Measurements from ENCODE around the gene SH2D3A. TPM values are rescaled to one million over a fixed set of nuclear protein-coding genes. Genes with fewer than 3 reads are reported as not detected.

Gene SH2D3A
- total and polyA plus RNA-seq, 8 donors, result 10.1 to 33.0 (median 14.2) TPM

DNA sequence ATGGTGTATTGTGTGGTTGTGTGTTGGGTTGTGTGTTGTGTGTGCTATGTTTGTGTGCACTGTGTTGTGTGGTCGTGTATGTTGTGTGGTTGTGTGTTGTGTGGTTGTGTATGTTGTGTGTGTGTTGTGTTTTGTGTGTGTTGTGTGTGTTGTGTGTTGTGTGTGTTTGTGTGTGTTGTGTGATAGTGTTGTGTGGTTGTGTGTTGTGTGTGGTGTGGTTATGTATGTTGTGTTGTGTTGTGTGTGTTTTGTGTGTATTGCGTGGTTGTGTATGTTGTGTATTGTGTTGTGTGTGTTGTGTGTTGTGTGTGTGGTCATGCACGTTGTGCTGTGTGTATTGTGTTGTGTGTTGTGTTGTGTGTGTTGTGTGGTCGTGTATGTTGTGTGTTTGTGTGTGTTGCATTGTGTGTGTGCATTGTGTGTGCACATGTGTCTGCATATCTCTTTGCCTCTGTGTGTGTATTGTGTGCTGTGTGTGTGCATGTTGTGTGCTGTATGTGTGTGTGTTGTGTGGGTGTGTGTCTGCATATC is 49.7 kb downstream of the SH2D3A start:
- no peak overlapping the region for H3K27ac ChIP-seq
- FAIRE-seq, result no peak
- H3K4me3 ChIP-seq, result no peak overlapping the region
- intact Hi-C loops (cut with DNase I), result no loop called here
- H3K4me1 ChIP-seq, result peaks cover under 1 to 18% (median 5%) of the 10 kb centered on the region in 3 donors
- H3K27me3 ChIP-seq, result no peaks in the 10 kb centered on the region
- no peak for ATAC-seq
- no peaks in the 10 kb centered on the region for H3K9me3 ChIP-seq
- TF ChIP-seq, protein P1, sequence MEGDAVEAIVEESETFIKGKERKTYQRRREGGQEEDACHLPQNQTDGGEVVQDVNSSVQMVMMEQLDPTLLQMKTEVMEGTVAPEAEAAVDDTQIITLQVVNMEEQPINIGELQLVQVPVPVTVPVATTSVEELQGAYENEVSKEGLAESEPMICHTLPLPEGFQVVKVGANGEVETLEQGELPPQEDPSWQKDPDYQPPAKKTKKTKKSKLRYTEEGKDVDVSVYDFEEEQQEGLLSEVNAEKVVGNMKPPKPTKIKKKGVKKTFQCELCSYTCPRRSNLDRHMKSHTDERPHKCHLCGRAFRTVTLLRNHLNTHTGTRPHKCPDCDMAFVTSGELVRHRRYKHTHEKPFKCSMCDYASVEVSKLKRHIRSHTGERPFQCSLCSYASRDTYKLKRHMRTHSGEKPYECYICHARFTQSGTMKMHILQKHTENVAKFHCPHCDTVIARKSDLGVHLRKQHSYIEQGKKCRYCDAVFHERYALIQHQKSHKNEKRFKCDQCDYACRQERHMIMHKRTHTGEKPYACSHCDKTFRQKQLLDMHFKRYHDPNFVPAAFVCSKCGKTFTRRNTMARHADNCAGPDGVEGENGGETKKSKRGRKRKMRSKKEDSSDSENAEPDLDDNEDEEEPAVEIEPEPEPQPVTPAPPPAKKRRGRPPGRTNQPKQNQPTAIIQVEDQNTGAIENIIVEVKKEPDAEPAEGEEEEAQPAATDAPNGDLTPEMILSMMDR (IDR thresholded peaks at IDR 0.05), result no peak
- H3K36me3 ChIP-seq, result peaks cover 0 to 3% (median 0%) of the 10 kb centered on the region in 3 donors
- WGBS, 2 donors, result 53 to 71% methylated on average over 4 of the region's 4 CpGs
- DNase-seq, result no peak

DNA sequence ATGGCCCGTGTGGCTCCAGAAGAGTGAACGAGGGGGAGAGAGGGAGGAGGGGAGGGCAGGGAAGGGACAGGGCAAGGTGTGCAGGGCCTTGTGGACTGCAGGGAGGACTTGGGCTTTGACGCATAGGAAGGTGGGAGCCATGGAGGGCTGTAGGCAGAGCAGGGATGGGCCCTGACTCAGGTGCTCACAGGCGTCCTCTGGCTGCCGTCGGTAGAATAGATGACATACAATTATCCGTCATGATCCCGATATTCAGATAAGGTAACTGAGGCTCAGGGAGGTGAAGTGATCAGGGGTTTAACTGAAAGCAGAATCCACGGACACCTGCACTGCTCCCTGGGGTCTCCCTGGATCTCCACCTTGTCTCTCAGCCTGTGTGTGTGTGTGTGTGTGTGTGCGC is 50.2 kb downstream of the SH2D3A start:
- intact Hi-C loops (cut with DNase I), result no loop called here
- H3K9me3 ChIP-seq, result no peaks in the 10 kb centered on the region
- TF ChIP-seq, protein P1 (IDR thresholded peaks at IDR 0.05), result no peak
- WGBS, 2 donors, result 73 to 80% methylated on average over 10 of the region's 10 CpGs
- no peak for FAIRE-seq
- no peak for DNase-seq
- no peak overlapping the region for H3K27ac ChIP-seq
- H3K4me1 ChIP-seq, result peaks cover 0 to 14% (median under 1%) of the 10 kb centered on the region in 3 donors
- no peak for ATAC-seq
- no peaks in the 10 kb centered on the region for H3K27me3 ChIP-seq
- no peak overlapping the region for H3K4me3 ChIP-seq
- H3K36me3 ChIP-seq, result peaks cover 0 to 3% (median 0%) of the 10 kb centered on the region in 3 donors

DNA sequence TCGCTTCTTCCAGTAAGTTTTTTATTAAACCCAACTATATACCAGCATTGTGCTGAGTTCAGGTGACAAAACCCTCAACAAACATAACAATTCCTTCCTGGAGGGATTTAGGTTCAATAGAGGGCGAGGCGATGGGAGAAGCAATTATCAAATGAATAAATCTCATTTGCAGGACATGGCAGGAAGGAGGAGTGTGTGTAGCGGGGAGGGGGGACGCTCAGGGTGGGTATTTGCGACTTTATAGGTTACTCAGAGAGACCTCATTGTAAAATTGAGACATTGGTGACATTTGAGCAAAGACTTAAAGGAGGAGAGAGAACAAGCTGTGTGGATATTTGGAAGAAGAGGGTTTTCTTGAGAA is 50.6 kb downstream of the SH2D3A start:
- Histone ChIP-seq H3K4me3 (no peak overlapping the region), H3K27me3 (no peaks in the 10 kb centered on the region), H3K27ac (no peak overlapping the region), H3K36me3 (peaks cover 0 to 3% (median 0%) of the 10 kb centered on the region in 3 donors), H3K9me3 (no peaks in the 10 kb centered on the region), H3K4me1 (peaks cover 0 to 9% (median 0%) of the 10 kb centered on the region in 3 donors)
- DNase-seq (no peak), FAIRE-seq (no peak), ATAC-seq (no peak)
- WGBS, 2 donors, result 82 to 85% methylated on average over 6 of the region's 6 CpGs
- intact Hi-C loops (cut with DNase I), result no loop called here
- TF ChIP-seq, protein P1 (IDR thresholded peaks at IDR 0.05), result no peak

DNA sequence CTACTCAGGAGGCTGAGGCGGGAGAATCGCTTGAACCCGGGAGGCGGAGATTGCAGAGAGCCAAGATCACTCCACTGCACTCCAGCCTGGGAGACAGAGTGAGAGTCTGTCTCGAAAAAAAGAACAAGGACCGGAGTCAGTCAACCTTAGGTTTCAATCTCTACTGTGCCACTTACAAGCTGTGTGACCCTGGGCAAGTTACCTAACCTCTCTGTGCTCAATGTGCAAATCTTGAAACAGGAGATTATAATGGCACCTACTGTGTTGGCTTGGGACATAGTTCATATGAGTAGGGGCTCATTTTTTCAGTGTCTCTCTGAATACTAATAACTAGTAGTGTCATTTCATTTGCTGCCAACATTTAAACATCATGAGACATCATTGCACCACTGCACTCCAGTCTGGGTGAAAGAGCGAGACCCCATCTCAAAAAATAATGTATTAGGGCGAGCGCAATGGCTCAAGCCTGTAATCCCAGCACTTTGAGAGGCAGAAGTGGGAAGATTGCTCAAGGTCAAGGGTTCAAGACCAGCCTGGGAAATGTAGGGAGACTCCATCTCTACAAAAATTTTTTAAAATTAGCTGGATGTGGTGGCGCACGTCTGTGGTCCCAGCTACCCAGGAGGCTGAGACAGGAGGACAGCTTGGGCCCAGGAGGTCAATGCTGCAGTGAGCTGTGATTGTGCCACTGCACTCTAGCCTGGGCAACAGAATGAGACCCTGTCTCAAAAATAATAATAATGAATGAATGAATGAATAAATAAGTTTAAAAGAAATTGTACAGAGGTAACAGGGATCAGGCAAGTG is 52.3 kb downstream of the SH2D3A start:
- Histone ChIP-seq H3K9me3 (no peaks in the 10 kb centered on the region), H3K36me3 (peaks cover 0 to 3% (median 0%) of the 10 kb centered on the region in 3 donors), H3K4me3 (no peak overlapping the region), H3K27ac (no peak overlapping the region), H3K27me3 (no peaks in the 10 kb centered on the region), H3K4me1 (no peaks in the 10 kb centered on the region)
- intact Hi-C loops (cut with DNase I), result no loop called here
- TF ChIP-seq, protein P1 (IDR thresholded peaks at IDR 0.05), result no peak
- no peak for ATAC-seq
- no peak for FAIRE-seq
- DNase-seq, result no peak
- 82 to 87% methylated on average over 11 of the region's 11 CpGs for WGBS, 2 donors

Data from pancreas (tissue), 10 donors.